Parathyroid adenoma (tissue), 2 donors: Measurements from ENCODE around the gene SH3GL1.
"Not testable (repeated sequence)": the region's sequence is repeated elsewhere in the genome, so short reads cannot be mapped to it uniquely, and the experiment has no call there.

ENCODE experiments used
- H2AFZ ChIP-seq: fragments of 300-600 bp; sonication (generic); one replicate; pipeline ENCODE4 v1.7.0; 2017; ENCODE audit warnings: antibody characterized with exemption, mild to moderate bottlenecking
- H3K27ac ChIP-seq: fragments of 300-600 bp; sonication (generic); one replicate; pipeline ENCODE4 v1.7.0; 2017
- H3K27me3 ChIP-seq: fragments of 300-600 bp; sonication (generic); one replicate; pipeline ENCODE4 v1.7.0; 2017; ENCODE audit warnings: low read length; ENCODE audit not compliant: control insufficient read depth, insufficient read depth
- H3K36me3 ChIP-seq: fragments of 300-600 bp; sonication (generic); one replicate; pipeline ENCODE4 v1.7.0; 2017; ENCODE audit warnings: low read length; ENCODE audit not compliant: control insufficient read depth, insufficient read depth
- H3K4me1 ChIP-seq: fragments of 300-600 bp; sonication (generic); one replicate; pipeline ENCODE4 v1.7.0; 2017; ENCODE audit warnings: control low read depth
- H3K4me2 ChIP-seq: fragments of 300-600 bp; sonication (generic); one replicate; pipeline ENCODE4 v1.7.0; 2017; ENCODE audit warnings: low read length
- H3K4me3 ChIP-seq: fragments of 300-600 bp; sonication (generic); one replicate; pipeline ENCODE4 v1.7.0; 2017; ENCODE audit warnings: low read depth, low read length
- H3K79me2 ChIP-seq: fragments of 300-600 bp; sonication (generic); one replicate; pipeline ENCODE4 v1.7.0; 2017; ENCODE audit warnings: control low read depth
- H3K9ac ChIP-seq: fragments of 300-600 bp; sonication (generic); one replicate; pipeline ENCODE4 v1.7.0; 2017; ENCODE audit warnings: mild to moderate bottlenecking
- H3K9me3 ChIP-seq: fragments of 300-600 bp; sonication (generic); one replicate; pipeline ENCODE4 v1.7.0; 2017; ENCODE audit warnings: low read length; ENCODE audit not compliant: control insufficient read depth
- TF ChIP-seq, protein P1 (sequence below): fragments of 300-600 bp; sonication (generic); IDR thresholded peaks from one replicate; pipeline ENCODE4 v1.7.0; 2017; ENCODE audit warnings: antibody characterized with exemption, mild to moderate bottlenecking
- donor health status: primary hyperparathyroidism.

The SH3GL1 gene

GRCh38 chr19:4337906-4338440 is 62.4 kb downstream of the SH3GL1 start:
- TF ChIP-seq, protein P1, sequence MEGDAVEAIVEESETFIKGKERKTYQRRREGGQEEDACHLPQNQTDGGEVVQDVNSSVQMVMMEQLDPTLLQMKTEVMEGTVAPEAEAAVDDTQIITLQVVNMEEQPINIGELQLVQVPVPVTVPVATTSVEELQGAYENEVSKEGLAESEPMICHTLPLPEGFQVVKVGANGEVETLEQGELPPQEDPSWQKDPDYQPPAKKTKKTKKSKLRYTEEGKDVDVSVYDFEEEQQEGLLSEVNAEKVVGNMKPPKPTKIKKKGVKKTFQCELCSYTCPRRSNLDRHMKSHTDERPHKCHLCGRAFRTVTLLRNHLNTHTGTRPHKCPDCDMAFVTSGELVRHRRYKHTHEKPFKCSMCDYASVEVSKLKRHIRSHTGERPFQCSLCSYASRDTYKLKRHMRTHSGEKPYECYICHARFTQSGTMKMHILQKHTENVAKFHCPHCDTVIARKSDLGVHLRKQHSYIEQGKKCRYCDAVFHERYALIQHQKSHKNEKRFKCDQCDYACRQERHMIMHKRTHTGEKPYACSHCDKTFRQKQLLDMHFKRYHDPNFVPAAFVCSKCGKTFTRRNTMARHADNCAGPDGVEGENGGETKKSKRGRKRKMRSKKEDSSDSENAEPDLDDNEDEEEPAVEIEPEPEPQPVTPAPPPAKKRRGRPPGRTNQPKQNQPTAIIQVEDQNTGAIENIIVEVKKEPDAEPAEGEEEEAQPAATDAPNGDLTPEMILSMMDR: no peak
- no peaks in the 10 kb centered on the region for H3K27me3 ChIP-seq

DNA sequence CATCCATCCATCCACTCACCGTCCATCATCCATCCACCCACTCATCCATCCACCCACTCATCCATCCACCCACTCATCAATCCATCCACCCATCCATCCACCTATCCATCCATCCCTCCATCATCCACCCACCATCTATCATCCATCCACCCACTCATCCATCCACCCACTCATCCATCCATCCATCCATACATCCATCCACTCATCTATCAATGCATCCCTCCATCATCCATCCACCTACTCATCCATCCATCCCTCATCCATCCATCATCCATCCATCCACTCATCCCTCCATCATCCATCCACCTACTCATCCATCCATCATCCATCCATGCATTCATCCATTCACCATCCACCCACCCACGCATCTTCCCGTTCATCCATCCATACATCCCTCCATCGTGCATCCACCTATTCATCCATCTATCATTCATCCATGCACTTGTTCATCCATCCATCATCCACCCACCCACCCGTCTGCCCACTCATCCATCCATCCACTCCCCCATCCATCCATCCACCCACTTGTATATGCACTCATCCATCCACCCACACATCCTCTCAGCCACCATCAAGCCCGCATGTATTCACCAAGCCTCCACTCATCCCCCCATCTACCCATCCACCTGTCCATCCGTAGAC is 65.3 kb downstream of the SH3GL1 start:
- H3K27ac ChIP-seq: no peak overlapping the region
- TF ChIP-seq, protein P1: no peak
- no peaks in the 10 kb centered on the region for H3K27me3 ChIP-seq
- no peaks in the 10 kb centered on the region for H3K36me3 ChIP-seq
- H3K4me3 ChIP-seq: no peak overlapping the region
- H3K9ac ChIP-seq: no peak overlapping the region
- no peak overlapping the region for H3K4me2 ChIP-seq
- H3K79me2 ChIP-seq: no peaks in the 10 kb centered on the region
- H2AFZ ChIP-seq: no peak overlapping the region
- no peaks in the 10 kb centered on the region for H3K9me3 ChIP-seq
- H3K4me1 ChIP-seq: peaks cover 4% of the 10 kb centered on the region

More at GRCh38 chr19:4337906-4338440, 62.4 kb downstream of the SH3GL1 start:
- Histone ChIP-seq H3K27ac (peak overlapping the region; percentile 75), H3K4me1 (peaks cover 4% of the 10 kb centered on the region), H3K36me3 (no peaks in the 10 kb centered on the region), H2AFZ (peak overlapping the region; percentile 99), H3K4me3 (peak overlapping the region; percentile 74), H3K9ac (peak overlapping the region; percentile 25), H3K9me3 (no peaks in the 10 kb centered on the region), H3K4me2 (peak overlapping the region; percentile 99), H3K79me2 (no peaks in the 10 kb centered on the region)

- H3K36me3 ChIP-seq: no peaks in the 10 kb centered on the region
- no peak overlapping the region for H3K9ac ChIP-seq
- no peak overlapping the region for H3K4me3 ChIP-seq
- no peaks in the 10 kb centered on the region for H3K9me3 ChIP-seq
- H3K4me2 ChIP-seq: no peak overlapping the region
- no peaks in the 10 kb centered on the region for H3K4me1 ChIP-seq
- H3K27me3 ChIP-seq: no peaks in the 10 kb centered on the region
- no peak overlapping the region for H3K27ac ChIP-seq
- TF ChIP-seq, protein P1: no peak
- no peaks in the 10 kb centered on the region for H3K79me2 ChIP-seq
- no peak overlapping the region for H2AFZ ChIP-seq
Observed at GRCh38 chr19:4329858-4330257, 70.5 kb downstream of the SH3GL1 start.

- H3K4me3 ChIP-seq: peak overlapping the region; percentile 29
- H3K27me3 ChIP-seq: not testable (repeated sequence)
Observed at GRCh38 chr19:4328991-4329681, 71.2 kb downstream of the SH3GL1 start.

DNA sequence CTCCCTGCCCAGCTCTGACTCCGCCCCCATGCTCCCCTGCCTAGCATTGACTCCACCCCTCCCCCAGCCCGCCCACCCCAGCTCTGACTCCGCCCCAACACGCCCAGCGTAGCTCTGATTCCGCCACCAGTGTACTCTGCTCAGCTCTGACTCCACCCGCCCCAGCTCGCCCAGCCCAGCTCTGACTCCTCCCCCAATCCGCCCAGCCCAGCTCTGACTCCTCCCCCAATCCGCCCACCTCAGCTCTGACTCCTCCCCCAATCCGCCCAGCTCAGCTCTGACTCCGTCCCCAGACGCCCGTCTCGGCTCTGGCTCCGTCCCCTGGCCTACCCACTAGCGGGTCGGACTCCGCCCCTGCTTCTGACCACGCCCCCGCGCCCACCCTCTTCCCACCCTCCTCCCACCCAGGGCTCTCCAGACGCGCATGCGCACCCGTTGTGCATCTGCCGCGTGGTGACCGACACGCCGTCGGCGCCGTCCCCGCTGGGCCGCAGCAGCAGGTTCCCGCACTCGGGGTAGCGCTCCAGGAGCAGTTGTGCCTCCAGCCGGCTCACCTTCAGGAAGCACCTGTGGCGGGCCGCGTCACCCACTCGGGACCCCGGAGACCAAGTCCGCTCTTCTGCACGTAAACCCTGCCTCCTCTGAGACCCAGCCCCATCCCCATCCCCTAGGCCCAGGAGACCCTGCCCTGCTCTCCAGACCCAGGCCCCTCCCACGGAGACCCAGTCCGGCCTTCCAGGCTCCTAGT is 71.9 kb downstream of the SH3GL1 start:
- Histone ChIP-seq H3K9ac (no peak overlapping the region), H2AFZ (peak overlapping the region; percentile 68), H3K9me3 (no peaks in the 10 kb centered on the region), H3K4me1 (no peaks in the 10 kb centered on the region), H3K27ac (no peak overlapping the region), H3K36me3 (no peaks in the 10 kb centered on the region), H3K79me2 (no peaks in the 10 kb centered on the region), H3K4me3 (peak overlapping the region; percentile 62), H3K4me2 (peak overlapping the region; percentile 78), H3K27me3 (no peaks in the 10 kb centered on the region)
- TF ChIP-seq, protein P1: no peak

More at GRCh38 chr19:4328991-4329681, 71.2 kb downstream of the SH3GL1 start:
- H3K36me3 ChIP-seq, H3K9me3 ChIP-seq, H3K9ac ChIP-seq, H3K4me1 ChIP-seq, H3K79me2 ChIP-seq, H3K27ac ChIP-seq: not testable (repeated sequence)
- H3K4me2 ChIP-seq: peak overlapping the region; percentile 78
- peak overlapping the region; percentile 68 for H2AFZ ChIP-seq
